Activated CD8-positive, alpha-beta memory T cell treated with anti-CD3 and anti-CD28 coated beads, Interleukin-2, amount 50 U/mL, for 24 hours (primary cell): Measurements from ENCODE around the gene SLC6A3.
"Not testable (repeated sequence)": the region's sequence is repeated elsewhere in the genome, so short reads cannot be mapped to it uniquely, and the experiment has no call there.

Experiments
- DNase-seq: peaks from one replicate; pipeline ENCODE4 v3.0.0-alpha.2; 2020; ENCODE audit errors: extremely low read depth

SLC6A3 gene

GRCh38 chr5:1371972-1372342 lies 73.3 kb downstream of the SLC6A3 start:
- DNase-seq, result not testable (repeated sequence)

GRCh38 chr5:1371218-1371971 lies 73.8 kb downstream of the SLC6A3 start:
- DNase-seq, result no peak

DNA sequence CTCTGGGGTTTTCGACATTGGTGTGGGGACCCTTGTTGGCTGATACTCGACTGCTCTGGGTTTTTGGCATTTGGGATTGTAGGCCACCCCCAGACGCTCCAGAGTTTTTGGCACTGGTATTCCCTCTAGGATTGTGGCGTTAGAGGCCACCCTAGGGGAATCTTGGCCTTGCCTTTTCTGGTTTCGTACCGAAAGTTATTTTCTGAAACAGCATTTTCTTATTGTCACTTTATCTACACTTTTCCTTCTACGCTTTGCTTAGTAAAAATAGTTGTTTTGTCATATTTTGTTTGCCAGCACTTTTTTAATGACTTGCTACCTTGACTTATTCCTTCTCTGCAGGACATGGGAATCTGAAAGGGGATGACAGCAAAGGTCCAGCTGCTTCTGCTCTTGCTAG lies 75.2 kb downstream of the SLC6A3 start:
- no peak for DNase-seq

DNA sequence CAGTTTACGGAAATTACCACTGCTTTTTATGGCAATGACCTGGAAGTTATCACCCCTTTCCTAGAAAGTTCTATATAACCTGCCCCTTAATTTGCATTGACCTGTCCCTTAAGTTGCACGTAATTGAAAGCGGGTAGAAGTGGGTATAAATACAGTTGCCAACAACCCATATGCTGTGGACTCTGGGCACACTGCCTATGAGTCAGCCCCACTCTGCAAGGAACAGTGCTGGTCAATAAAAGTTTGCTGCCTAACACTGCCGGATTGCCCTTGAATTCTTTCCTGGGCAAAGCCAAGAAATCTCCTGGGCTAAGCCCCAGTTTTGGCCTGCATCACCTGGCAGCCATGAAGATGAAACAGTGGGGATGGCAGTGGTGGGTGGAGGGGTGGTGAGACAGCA lies 76.5 kb downstream of the SLC6A3 start:
- no peak for DNase-seq

- DNase-seq, result no peak
Observed at GRCh38 chr5:1368236-1368635, 77.0 kb downstream of the SLC6A3 start.

DNA sequence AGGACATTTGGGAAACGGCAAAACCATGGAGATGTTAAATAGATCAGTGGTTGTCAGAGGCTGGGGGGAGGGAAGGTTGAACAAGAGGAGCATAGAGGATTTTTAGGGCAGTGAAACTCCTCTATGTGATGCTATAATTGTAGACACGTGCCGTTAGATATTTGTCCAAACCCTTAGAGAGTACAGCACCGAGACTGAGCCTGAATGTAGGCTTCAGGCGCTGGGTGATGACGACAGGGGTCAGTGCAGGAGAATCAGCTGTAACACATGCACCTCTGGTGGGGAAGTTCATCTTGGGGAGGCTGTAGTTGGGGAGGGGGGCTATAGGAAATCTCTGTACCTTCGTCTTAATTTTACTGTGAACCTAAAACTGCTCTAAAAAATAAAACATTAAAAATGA lies 78.1 kb downstream of the SLC6A3 start:
- DNase-seq, result no peak

DNA sequence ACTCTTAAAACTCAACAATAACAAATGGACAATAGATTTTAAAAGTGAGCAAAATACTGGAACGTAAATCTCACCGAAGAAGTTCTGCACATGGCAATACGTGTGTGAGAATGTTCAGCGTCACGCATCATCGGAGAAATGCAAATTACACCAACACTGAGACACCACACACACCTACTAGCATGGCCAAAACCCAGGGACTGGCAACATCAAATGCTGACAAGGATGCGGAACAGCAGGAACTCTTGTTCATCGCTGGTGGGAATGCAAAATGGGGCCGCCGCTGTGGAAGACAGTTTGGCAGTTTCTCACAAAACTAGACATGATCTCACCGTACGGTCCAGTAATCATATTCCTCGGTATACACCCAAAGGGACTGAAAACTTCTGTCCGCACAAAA lies 78.7 kb downstream of the SLC6A3 start:
- no peak for DNase-seq

DNA sequence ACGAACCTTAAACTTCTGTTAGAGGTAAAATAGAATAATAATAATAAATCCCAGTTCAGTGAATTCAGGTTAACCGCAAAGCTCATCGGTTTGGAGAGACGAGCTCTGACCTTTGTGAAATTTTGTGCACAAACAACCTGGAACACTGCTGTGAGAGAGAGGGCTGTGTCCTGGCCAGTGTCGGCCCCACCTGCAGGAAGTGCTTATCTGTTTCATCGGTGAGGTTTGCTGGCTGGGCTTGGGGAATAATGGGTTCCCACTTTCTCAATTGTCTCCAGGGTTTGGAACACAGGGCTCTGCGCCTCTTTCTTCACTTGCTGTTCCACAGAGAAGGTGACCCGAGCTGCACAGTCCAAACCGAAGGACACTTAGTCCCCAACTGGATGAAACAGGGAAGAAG lies 81.0 kb downstream of the SLC6A3 start:
- DNase-seq, result no peak

GRCh38 chr5:1363581-1363980 lies 81.7 kb downstream of the SLC6A3 start:
- DNase-seq, result no peak

DNA sequence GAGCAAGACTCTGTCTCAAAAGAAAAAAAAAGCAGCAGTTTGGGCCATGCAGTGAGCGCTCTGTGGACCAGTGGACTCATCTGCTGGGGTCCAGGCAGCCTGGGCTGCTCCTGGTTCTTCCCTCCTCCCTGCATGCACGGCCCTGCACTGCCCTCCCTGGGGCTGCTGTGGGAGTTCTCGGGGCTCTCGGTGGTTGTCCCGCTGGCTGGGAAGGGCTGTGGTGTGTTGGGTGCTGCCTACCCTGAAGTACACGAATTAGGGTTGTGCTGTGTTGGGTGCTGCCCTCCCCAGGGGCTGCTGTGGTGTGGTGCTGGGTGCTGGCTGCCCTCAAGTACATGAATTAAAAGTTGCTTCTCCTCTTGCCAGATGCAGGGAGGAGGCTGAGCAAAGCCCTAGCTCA lies 82.1 kb downstream of the SLC6A3 start:
- no peak for DNase-seq

DNA sequence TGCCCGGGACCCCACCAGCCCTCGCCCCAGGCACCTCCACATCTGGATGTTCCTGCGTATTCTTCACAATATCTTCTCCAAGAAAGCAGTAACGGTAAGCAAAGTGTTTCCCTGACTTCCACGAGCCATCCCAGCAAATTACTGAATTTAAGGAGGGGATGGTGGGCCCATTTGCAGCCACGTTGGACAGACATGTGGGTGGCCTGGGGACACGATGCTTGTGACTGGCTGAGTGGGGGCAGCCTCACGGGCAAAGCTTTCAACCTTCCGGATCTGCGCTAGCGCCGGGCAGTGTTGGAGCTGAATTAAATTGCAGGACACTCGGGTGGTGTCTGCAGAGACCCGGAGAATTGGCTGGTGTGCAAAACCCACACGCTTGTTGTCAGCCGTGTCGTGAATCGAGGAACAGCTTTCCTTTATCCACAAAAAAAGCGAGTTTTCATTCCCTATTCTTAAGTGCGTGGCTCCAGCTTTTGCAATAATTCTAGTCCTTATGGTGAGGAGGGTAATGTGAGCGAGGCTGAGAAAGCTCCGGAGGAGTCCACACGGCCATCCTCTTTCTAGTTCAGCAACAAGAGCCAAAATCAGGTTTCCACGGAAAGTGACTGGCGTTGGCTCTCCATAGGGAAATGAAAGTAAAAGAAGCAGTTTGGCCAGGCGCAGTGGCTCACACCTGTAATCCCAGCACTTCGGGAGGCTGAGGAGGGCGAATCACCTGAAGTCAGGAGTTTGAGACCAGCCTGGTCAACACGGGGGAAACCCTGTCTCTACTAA lies 82.8 kb downstream of the SLC6A3 start:
- DNase-seq, result no peak

- no peak for DNase-seq
Observed at GRCh38 chr5:1360861-1361260, 84.4 kb downstream of the SLC6A3 start.

GRCh38 chr5:1360367-1360766 lies 84.9 kb downstream of the SLC6A3 start:
- not testable (repeated sequence) for DNase-seq

DNA sequence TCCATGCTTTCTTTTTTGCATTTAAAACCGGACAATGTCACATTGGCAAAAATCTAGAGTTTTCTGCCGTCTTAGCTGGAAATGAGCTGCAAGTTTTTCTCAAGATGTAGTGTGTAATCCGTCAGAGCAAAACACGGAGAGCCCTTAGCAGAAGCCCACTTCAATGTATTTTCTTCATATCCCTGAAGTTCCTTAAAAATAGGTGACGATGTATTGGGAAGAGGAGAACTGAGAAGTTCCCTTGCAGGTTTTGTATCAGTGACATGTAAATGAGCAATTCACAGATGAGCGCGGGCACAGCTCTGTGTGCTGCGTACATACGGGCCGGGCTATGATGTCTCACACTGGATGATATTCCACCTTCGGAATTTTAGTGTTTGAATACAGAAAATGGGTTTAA lies 85.5 kb downstream of the SLC6A3 start:
- no peak for DNase-seq

DNA sequence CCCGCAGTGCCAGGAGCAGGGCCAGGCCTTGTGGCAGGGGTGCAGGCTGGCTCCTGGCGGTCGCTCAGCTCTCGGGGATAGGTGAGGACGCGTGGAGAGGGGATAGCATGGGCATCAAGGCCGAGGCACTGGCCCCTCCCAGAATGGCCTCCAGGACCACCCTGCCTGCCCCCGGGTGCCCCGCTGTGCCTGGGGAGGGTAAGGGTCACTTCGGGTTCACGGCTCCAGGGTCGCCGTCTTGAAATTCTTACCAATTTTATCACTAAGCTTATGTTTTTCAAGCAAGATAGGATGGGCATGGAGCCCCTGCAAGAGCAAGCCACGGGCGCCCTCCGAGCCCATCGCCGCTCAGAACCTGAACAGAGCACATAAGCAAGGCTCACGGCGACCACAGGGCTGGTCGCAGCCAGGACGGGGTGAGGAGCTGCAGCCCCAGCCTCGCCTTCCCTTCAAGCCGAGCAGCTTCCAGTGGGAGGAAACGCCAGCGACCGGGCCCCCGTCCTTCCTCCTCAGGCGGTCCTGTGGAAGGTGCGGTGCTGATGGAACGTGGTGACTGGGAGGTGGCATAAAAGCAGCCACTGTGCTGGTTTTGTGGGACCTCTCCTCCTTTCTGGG lies 86.1 kb downstream of the SLC6A3 start:
- no peak for DNase-seq

DNA sequence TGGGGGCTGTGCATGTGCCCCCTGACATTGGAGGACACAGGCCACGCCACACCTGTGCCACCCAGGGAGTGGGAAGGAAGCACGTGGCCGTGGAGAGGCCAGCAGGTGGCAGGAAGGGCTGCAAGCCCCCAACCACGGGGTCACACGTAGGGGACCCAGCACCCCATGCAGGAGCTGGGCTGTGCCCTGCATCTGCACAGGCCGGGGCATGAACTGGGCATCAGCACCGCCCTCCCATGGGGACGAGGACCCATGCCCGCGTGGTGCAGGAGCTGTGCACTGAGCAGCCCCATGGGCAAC lies 86.6 kb downstream of the SLC6A3 start:
- no peak for DNase-seq

DNA sequence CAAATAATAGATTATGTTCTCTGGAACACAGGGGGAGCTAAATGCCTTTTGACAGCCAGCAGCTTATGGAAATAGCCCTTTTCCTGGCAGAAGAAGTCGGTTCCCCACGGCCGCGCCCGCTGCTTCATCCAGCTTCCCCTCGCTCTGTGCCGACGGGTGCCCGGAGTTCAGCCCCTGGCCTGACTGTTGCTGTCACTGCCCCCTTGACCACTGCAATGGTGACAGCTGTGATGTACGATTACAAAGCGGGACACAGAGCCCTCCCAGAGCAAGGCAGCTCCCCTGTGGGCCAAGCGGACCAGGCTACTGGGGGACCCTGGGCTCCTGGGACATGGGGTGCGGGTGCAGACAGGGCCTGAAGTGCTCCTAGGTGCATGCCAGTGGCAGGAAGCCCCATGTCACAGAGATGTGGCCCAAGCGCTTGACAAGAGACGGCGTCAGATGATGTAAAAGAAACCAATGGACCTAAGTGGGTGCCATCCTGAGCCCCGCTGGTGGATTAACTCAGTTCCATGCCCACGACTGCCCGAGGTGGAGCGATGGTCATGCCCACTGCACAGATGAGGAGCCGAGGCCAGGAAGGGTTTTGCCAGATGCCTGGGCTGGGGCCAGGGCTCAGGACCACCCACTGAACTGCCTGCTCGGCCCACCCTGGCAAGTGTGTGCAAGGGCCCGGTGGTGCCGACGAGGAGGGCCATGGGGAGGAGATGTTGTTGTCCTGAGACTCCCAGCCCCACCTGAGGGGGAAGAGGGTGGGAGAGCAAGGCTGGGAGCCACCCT lies 87.1 kb downstream of the SLC6A3 start:
- DNase-seq, result no peak

DNA sequence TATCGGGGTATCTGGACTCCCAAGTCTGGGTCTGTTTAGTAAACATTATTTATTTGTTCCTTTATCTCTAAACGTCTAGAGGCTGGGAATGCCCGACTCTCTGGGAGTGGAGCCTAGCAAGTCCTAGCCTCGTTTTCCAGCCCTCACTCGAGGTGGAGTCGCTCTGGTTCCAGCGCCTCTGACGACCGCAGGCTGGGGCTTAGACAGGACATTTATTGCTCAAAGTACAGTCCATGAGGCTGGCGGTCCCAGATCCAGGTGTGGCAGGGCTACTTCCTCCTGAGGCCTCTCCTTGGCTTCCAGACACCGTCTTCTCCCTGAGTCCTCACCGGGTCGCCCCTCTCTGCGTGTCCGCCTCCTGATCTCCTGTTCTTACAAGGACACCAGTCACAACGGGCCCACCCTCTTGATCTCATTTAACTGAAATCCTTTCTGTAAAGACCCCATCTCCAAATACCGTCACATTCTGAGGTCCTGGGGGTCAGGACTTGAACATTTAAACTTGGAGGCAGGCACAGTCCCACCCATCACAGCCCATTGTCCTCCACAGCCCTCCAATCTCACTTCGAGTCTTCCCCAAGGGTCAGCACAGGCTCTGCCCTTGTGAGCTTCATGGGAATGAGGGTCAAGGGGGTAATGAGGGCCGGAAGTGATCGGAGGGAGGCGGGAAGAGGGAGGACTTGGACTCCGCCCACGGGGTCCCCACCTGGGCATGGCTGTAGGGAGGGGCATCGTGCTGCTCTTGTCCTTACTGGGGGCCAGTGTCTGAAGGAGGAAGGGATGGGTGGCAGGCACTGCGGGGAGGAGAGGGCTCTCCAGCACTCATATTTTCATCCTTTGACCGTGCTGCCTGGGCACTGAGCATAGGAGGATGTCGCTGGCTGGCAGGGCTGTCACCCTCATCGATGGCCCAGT lies 88.1 kb downstream of the SLC6A3 start:
- no peak for DNase-seq

DNA sequence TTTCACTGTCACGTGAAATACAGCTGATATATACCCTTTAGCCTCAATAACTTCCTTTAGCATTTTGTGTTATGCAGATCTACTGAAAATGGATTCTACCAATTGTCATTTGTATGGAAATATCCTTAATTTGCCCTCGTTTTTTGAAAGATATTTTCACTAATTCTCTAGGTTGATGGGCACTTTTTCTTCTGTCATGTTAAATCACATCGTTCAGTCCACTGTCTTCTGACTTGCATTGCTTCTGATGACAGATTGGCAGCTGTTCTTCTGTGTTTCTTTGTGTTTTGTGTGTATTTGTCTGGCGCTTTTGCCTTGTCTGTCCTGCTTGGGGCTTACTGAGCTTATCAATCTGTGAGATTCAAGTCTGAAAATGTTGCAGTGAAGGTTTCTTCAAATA lies 90.7 kb downstream of the SLC6A3 start:
- no peak for DNase-seq

- no peak for DNase-seq
Observed at GRCh38 chr5:1352231-1353219, 92.7 kb downstream of the SLC6A3 start.
